Measurements from ENCODE around the gene PPP2R3B. TPM values are rescaled to one million over a fixed set of nuclear protein-coding genes. Genes with fewer than 3 reads are reported as not detected.
A peak's percentile ranks its signal among the peaks of the same experiment; 100 is the strongest.
"Not testable (repeated sequence)": the region's sequence is repeated elsewhere in the genome, so short reads cannot be mapped to it uniquely, and the experiment has no call there.

Gene PPP2R3B
- total RNA-seq, 4 donors from 2014 or later = 4.0 to 65.2 (median 13.1) TPM

DNA sequence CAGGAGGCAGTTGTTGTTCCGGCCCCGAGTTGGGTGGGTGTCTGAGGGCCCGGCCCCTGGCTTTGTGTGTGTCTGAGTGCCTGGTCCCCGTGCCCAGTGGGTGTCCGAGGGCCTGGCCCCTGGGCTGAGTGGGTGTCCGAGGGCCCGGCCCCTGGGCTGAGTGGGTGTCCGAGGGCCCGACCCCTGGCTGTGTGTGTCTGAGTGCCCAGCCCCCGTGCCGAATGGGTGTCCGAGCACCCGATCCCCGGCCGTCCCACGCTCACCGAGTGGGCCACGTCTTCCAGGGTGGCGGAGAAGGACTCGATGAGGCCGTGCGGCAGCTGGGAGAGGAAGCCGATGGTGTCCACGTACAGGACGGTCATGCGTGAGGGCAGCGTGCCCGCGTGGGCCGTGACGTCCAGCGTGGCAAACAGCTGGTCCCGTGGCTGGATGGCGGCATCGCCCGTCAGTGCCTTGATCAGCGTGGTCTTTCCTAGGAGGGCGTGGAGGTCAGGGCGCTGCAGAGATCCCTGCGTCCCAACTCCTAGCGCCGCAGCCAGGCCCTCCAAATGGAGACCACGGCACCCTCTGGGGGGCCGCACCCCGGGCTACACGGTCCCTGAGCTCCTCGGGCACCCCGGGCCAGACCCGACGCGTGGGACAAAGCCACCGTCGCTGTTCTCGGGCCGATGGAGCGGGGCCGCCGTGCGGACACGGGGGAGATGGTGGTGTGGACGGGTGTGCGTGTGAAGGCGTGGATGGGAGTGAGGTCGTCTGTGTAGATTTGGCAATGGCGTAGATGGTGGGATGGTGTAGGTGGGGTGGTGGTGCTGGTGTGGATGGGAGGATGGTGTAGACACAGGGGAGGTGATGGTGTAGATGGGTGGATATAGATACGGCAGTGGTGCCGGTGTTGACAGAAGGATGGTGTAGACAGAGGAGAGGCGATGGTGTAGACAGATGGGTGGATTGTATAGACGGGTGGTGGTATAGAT is 75.3 kb downstream of the PPP2R3B start:
- Histone ChIP-seq H3K27me3 (no peaks in the 10 kb centered on the region), H3K27ac (no peak overlapping the region), H3K4me3 (no peak overlapping the region), H3K9me3 (no peaks in the 10 kb centered on the region), H3K4me1 (no peaks in the 10 kb centered on the region), H3K36me3 (peaks cover 0 to 83% (median 0%) of the 10 kb centered on the region in 3 donors)
- no peak for TF ChIP-seq POLR2A (IDR thresholded peaks at IDR 0.05)
- TF ChIP-seq, protein P1, sequence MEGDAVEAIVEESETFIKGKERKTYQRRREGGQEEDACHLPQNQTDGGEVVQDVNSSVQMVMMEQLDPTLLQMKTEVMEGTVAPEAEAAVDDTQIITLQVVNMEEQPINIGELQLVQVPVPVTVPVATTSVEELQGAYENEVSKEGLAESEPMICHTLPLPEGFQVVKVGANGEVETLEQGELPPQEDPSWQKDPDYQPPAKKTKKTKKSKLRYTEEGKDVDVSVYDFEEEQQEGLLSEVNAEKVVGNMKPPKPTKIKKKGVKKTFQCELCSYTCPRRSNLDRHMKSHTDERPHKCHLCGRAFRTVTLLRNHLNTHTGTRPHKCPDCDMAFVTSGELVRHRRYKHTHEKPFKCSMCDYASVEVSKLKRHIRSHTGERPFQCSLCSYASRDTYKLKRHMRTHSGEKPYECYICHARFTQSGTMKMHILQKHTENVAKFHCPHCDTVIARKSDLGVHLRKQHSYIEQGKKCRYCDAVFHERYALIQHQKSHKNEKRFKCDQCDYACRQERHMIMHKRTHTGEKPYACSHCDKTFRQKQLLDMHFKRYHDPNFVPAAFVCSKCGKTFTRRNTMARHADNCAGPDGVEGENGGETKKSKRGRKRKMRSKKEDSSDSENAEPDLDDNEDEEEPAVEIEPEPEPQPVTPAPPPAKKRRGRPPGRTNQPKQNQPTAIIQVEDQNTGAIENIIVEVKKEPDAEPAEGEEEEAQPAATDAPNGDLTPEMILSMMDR (IDR thresholded peaks at IDR 0.05) = no peak
- no peak for DNase-seq

DNA sequence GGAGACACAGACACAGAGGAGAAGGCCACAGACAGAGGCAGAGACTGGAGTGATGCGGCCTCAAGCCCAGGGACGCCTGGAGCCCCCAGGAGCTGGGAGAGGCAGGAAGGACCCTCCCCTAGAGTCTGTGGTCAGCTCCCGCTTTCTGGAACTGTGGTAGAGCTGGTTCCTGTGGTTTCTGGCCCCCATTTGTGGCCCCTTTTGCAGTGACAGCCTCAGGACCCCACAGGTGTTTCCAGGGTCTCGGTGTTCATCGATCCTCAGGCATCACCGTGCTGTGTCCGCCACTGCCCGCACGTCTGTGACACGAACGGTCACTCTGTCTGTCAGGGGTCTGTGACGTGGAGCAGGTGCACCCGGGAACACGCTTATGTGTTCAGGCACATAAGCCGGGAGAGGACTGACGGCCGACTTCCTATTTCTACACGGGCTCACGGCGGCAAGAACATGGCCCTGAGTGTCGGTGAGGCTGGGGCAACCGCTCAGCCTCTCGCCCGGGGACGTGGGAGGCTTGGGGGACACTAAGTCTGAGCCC is 76.0 kb downstream of the PPP2R3B start:
- Histone ChIP-seq H3K9me3 (no peaks in the 10 kb centered on the region), H3K27ac (no peak overlapping the region), H3K4me3 (no peak overlapping the region), H3K27me3 (no peaks in the 10 kb centered on the region), H3K36me3 (peaks cover 0 to 89% (median 0%) of the 10 kb centered on the region in 3 donors), H3K4me1 (no peaks in the 10 kb centered on the region)
- DNase-seq = no peak
- TF ChIP-seq, protein P1 (IDR thresholded peaks at IDR 0.05) = no peak
- TF ChIP-seq POLR2A (IDR thresholded peaks at IDR 0.05) = no peak

DNA sequence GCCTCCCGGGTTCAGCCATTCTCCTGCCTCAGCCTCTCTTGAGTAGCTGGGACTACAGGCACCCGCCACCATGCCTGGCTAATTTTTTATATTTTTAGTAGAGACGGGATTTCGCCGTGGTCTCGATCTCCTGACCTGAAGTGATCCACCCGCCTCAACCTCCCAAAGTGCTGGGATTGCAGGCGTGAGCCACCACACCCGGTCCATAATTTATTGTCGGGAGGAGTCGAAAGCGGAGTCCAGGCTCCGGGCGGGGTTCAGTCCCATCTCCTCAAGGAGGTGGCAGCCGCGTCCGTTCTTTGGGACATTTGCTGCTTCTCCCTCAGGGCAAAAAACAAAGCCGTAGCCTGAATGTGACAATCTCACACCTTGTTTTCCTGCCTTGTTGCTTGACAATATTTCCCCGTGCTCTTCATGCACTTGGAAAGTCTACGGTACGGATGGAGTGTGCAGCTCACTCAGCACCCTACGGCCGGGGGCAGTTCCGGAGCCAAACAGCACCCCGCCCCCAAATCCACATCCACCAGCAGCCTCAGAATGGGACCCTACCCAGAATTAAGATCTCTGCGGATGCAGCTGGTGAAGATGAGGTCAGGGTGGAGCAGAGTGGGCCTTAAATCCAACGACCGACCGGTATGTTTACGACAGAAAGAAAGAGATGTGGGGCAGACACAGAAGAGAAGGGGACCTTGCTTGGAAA is 77.7 kb downstream of the PPP2R3B start:
- peaks cover 0 to 94% (median 0%) of the 10 kb centered on the region in 3 donors for H3K36me3 ChIP-seq
- H3K27ac ChIP-seq = no peak overlapping the region
- no peak for TF ChIP-seq POLR2A (IDR thresholded peaks at IDR 0.05)
- TF ChIP-seq, protein P1 (IDR thresholded peaks at IDR 0.05) = no peak
- H3K27me3 ChIP-seq = no peaks in the 10 kb centered on the region
- no peak overlapping the region for H3K4me3 ChIP-seq
- DNase-seq = no peak
- H3K4me1 ChIP-seq = no peaks in the 10 kb centered on the region
- H3K9me3 ChIP-seq = no peaks in the 10 kb centered on the region

DNA sequence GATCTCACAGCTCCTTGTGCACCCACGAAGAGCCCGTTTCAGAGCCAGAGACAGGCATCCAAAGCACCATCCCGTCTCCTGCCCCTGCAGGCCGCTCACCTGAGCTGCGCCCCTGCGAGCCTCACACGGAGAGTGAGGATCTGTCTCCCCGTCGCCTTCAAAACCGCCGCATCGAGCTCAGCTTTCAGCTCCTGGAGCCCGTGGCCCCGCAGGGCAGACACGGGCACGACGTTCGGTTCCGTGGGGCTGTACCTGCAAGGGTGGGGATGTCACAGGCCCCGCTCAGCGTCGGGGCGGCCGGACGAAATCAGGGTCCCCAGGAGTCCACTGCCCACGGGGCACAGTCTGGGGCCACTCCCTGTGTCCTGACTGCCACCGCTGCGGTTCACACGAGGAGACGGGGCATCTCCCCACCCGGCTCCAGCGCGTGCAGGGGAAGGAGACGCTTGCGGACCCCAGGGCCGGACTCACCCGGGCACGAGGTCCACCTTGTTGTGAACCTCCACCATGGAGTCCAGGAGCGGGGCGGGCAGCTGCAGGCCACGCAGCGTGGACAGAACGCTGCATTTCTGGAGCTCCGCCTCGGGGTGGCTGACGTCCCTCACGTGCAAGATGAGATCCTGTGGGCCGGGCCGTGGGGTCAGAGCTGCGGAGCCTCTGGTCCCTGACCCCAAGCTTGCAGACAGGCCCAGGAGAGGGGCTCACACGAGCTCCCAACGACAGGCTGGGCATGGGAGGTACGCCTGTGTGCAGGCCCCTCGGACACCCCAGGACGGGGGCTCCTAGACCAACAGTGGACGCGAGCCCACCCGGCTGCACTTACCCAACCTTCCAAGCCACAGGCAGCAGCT is 79.2 kb downstream of the PPP2R3B start:
- H3K36me3 ChIP-seq = peaks cover 0 to 79% (median 0%) of the 10 kb centered on the region in 3 donors
- TF ChIP-seq, protein P1 (IDR thresholded peaks at IDR 0.05) = no peak
- TF ChIP-seq POLR2A (IDR thresholded peaks at IDR 0.05) = no peak
- peak in 1 of 3 donors; percentile 40 for DNase-seq
- no peaks in the 10 kb centered on the region for H3K9me3 ChIP-seq
- H3K4me1 ChIP-seq = no peaks in the 10 kb centered on the region
- no peaks in the 10 kb centered on the region for H3K27me3 ChIP-seq
- no peak overlapping the region for H3K4me3 ChIP-seq
- no peak overlapping the region for H3K27ac ChIP-seq

DNA sequence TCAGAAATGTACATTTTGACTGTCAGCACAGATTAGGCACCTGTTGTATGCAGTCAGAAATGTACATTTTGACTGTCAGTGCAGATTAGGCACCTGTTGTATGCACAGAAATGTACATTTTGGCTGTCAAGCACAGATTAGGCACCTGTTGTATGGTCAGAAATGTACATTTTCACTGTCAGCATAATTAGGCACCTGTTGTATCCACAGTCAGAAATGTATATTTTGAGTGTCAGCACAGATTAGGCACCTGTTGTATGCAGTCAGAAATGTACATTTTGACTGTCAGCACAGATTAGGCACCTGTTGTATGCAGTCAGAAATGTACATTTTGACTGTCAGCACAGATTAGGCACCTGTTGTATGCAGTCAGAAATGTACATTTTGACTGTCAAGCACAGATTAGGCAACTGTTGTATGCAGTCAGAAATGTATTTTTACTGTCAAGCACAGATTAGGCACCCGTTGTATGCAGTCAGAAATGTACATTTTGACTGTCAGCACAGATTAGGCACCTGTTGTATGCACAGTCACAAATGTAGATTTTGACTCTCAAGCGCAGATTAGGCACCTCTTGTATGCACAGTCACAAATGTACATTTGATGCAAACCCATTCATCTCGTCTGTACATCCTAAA is 80.0 kb downstream of the PPP2R3B start:
- not testable (repeated sequence) for H3K27me3 ChIP-seq, H3K27ac ChIP-seq, H3K9me3 ChIP-seq, DNase-seq, H3K4me3 ChIP-seq, H3K4me1 ChIP-seq
- H3K36me3 ChIP-seq = peaks cover 0 to 77% (median 0%) of the 10 kb centered on the region in 3 donors

DNA sequence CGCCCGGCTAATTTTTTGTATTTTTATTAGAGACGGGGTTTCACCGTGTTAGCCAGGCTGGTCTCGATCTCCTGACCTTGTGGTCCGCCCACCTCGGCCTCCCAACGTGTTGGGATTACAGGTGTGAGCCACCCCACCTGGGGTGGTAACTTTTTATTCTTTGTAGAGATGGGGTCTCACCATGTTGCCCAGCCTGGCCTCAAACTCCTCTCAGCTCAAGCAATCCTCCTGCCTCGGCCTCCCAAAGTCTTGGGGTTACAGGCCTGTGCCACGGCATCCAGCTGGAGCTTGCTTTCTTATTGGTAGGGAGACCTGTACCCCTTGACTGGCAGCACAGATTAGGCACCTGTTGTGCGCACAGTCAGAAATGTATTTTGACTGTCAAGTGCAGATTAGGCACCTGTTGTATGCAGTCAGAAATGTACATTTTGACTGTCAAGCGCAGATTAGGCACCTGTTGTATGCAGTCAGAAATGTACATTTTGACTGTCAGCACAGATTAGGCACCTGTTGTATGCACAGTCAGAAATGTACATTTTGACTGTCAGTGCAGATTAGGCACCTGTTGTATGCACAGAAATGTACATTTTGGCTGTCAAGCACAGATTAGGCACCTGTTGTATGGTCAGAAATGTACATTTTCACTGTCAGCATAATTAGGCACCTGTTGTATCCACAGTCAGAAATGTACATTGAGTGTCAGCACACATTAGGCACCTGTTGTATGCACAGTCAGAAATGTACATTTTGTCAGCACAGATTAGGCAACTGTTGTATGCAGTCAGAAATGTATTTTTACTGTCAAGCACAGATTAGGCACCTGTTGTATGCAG is 80.7 kb downstream of the PPP2R3B start:
- DNase-seq = peak in 1 of 3 donors; percentile 26
- peaks cover 0 to 77% (median 0%) of the 10 kb centered on the region in 3 donors for H3K36me3 ChIP-seq

More for the DNA sequence above, 80.7 kb downstream of the PPP2R3B start:
- H3K27me3 ChIP-seq, H3K9me3 ChIP-seq, H3K4me1 ChIP-seq, H3K27ac ChIP-seq, H3K4me3 ChIP-seq: not testable (repeated sequence)

All from Peyer's patch (tissue), 4 donors.